ENCODE data around the gene ROBO1.
A peak's percentile ranks its signal among the peaks of the same experiment; 100 is the strongest.

Gene ROBO1

DNA sequence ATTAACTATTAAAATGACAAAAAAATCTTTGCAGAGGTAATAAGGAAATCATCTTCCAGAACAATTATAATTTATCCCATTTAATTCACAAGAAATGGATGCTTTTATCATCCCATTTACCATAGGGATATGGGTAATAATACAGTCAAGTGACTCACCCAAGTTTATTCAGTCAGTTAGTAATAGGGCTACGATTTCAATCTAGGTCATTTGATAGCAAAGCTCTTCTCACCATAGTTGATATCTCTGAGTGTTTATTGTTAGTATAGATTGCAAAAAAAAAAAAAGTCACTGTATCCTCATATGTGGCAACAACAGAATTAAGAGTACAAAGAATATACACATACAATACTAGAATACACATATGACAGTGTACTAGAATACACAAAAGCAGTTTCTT lies 797.1 kb downstream of the ROBO1 start:
- DNase-seq (ENCODE audit: low read depth): no peak
- TF ChIP-seq, protein P1, sequence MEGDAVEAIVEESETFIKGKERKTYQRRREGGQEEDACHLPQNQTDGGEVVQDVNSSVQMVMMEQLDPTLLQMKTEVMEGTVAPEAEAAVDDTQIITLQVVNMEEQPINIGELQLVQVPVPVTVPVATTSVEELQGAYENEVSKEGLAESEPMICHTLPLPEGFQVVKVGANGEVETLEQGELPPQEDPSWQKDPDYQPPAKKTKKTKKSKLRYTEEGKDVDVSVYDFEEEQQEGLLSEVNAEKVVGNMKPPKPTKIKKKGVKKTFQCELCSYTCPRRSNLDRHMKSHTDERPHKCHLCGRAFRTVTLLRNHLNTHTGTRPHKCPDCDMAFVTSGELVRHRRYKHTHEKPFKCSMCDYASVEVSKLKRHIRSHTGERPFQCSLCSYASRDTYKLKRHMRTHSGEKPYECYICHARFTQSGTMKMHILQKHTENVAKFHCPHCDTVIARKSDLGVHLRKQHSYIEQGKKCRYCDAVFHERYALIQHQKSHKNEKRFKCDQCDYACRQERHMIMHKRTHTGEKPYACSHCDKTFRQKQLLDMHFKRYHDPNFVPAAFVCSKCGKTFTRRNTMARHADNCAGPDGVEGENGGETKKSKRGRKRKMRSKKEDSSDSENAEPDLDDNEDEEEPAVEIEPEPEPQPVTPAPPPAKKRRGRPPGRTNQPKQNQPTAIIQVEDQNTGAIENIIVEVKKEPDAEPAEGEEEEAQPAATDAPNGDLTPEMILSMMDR (IDR thresholded peaks at IDR 0.05; ENCODE audit: control insufficient read depth, insufficient read depth, low read depth, low read length, missing control alignments): no peak
- H3K4me3 ChIP-seq (ENCODE audit: control insufficient read depth, low read depth, low read length): no peak overlapping the region

DNA sequence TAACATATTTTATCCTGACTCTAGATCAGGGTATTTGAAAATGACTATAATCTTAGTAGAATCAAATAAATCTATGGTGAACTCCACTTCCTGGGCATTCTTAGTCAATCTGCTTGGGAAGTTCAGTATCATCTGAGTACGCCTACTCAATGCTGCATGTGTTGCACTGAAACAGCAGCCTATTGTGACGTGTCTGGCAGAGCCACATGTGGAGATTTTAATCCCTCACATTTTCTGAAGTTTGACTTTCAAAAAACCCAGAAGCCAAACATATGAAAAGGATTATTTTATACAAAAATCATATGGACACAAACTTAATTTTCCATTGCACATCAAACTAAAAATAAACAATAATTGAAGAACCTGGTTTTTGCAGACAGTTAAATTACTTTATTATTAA lies 798.3 kb downstream of the ROBO1 start:
- TF ChIP-seq, protein P1 (IDR thresholded peaks at IDR 0.05; ENCODE audit: control insufficient read depth, insufficient read depth, low read depth, low read length, missing control alignments): no peak
- no peak overlapping the region for H3K4me3 ChIP-seq (ENCODE audit: control insufficient read depth, low read depth, low read length)
- peak; percentile 64 for DNase-seq (ENCODE audit: low read depth)

DNA sequence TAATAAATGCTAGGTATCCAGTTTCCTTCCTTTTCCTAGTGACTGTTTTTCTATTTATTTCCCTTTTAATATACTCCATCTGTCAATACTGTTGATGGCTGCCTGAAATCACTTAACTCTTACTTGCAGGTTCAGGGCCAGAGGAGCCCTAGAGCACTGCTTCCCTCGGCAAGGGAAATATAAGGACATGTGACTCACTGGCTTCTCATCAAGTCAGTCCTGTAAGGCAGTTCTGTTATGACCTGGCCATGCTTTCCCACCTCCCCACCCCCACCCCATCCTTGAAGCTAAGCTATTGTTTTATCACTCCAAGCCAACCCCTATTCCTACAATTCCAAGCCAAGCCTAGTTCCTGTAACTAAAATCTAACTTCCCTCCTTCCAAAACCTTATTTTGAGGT lies 800.7 kb downstream of the ROBO1 start:
- no peak for DNase-seq (ENCODE audit: low read depth)
- H3K4me3 ChIP-seq (ENCODE audit: control insufficient read depth, low read depth, low read length): no peak overlapping the region
- TF ChIP-seq, protein P1 (IDR thresholded peaks at IDR 0.05; ENCODE audit: control insufficient read depth, insufficient read depth, low read depth, low read length, missing control alignments): no peak

DNA sequence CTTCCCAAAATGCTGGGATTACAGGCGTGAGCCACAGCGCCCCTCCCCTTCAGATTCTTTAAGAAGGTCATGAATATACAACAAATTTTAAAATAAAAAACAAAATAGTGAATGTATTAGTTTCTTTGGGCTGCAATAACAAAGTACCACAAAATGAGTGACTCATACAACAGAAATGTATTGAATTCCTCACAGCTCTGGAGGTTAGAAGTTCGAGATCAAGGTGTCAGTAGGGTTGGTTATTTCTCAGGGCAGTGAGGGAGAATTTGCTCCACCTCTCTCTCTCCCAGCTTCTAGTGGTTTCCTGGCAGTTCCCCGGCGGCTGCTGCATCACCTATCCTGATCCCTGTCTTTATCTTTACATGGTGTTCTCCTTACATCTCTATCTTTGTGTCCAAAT lies 804.0 kb downstream of the ROBO1 start:
- H3K4me3 ChIP-seq (ENCODE audit: control insufficient read depth, low read depth, low read length): no peak overlapping the region
- DNase-seq (ENCODE audit: low read depth): no peak
- TF ChIP-seq, protein P1 (IDR thresholded peaks at IDR 0.05; ENCODE audit: control insufficient read depth, insufficient read depth, low read depth, low read length, missing control alignments): no peak

DNA sequence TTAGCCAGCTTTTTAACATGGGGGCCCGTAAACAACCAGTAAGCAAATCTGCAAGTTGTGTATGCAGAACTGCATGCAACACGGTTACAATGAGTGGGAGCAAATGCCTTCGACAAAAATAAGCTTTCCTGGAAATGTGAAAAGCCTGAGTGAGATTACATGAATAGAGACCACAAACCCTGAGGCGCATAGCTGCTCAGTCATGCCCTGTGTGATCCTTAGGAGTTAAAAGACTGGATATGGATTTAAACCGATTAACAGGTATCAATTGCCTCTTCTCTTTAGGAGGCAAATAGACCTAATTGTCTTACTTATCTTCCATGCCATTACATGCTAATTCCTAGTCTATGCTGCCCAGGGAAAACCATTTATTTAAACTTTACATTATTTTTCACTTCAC lies 810.3 kb downstream of the ROBO1 start:
- H3K4me3 ChIP-seq (ENCODE audit: control insufficient read depth, low read depth, low read length): no peak overlapping the region
- DNase-seq (ENCODE audit: low read depth): no peak
- TF ChIP-seq, protein P1 (IDR thresholded peaks at IDR 0.05; ENCODE audit: control insufficient read depth, insufficient read depth, low read depth, low read length, missing control alignments): no peak

DNA sequence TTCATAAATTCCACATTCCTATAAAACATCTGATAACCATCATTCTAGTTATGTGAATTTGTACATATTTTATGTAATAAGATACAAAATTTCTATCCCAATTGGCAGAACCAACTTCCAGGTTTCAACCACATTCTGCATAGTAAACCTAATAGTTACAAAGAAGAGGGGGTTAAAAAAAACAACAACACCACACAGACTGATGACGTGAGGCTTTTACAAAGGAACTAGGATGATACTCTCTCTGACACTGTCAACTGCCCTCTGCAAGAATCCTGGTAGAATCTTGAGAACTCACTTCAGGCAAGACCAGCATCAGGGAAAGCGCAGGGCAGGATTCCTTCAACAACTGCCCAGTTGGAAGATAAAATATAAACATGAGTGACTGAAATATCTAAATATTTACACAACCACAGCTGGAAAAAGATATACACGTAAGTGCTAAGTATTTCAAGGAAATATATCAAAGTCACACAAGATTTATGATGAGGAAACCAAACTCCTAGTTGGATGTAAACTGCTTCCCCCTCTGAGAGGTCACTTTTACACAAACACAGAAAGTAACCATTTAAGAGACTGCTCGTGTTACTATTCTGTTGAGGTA lies 816.4 kb downstream of the ROBO1 start:
- TF ChIP-seq, protein P1 (IDR thresholded peaks at IDR 0.05; ENCODE audit: control insufficient read depth, insufficient read depth, low read depth, low read length, missing control alignments): no peak
- no peak overlapping the region for H3K4me3 ChIP-seq (ENCODE audit: control insufficient read depth, low read depth, low read length)
- DNase-seq (ENCODE audit: low read depth): no peak

DNA sequence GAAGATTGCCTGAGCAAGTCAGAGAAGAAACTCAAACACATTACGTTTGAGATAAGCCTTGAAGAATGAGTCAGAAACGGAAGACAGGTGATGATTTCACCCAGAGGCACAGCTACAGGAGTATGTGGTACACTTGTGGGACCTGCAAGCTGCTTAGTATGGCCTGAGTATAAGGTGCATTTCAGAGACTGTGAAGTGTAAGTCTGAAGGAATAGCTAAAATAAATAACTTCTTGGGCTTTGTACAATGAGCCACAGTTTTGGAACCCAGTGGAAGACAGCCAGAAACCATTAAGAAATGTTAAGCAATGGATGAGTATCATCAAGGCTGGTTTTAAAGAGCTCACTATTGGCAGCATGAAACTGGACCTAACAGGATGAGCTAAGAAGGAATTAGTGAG lies 826.2 kb downstream of the ROBO1 start:
- TF ChIP-seq, protein P1 (IDR thresholded peaks at IDR 0.05; ENCODE audit: control insufficient read depth, insufficient read depth, low read depth, low read length, missing control alignments): no peak
- peak; percentile 87 for DNase-seq (ENCODE audit: low read depth)
- H3K4me3 ChIP-seq (ENCODE audit: control insufficient read depth, low read depth, low read length): no peak overlapping the region
